Sigmoid colon (tissue), 4 donors: ENCODE measurements around the gene RALGAPB.

ENCODE experiments used
- EP300 ChIP-seq, 4 donors: sonication (generic); formaldehyde crosslinking; IDR thresholded peaks; one replicate each; pipeline ENCODE4 v1.6.1; 2017; ENCODE audit warnings: antibody characterized with exemption in 4 of 4
- POLR2A ChIP-seq, 2 donors: fragments of 450-650 bp; IDR thresholded peaks; one replicate each; pipeline ENCODE4 v1.6.1; 2016; ENCODE audit warnings: antibody characterized with exemption in 2 of 2, mild to moderate bottlenecking in 2 of 2, moderate library complexity in 2 of 2

GRCh38 chr20:38528167-38528566, 55.5 kb downstream of the RALGAPB start:
- TF ChIP-seq POLR2A (IDR thresholded peaks at IDR 0.05): no peak
- no peak for TF ChIP-seq EP300 (IDR thresholded peaks at IDR 0.05)
